Measurements from ENCODE around the gene MFAP5.

GRCh38 chr12:8596561-8596960 lies 66.1 kb downstream of the MFAP5 start:
- TF ChIP-seq, protein P1, sequence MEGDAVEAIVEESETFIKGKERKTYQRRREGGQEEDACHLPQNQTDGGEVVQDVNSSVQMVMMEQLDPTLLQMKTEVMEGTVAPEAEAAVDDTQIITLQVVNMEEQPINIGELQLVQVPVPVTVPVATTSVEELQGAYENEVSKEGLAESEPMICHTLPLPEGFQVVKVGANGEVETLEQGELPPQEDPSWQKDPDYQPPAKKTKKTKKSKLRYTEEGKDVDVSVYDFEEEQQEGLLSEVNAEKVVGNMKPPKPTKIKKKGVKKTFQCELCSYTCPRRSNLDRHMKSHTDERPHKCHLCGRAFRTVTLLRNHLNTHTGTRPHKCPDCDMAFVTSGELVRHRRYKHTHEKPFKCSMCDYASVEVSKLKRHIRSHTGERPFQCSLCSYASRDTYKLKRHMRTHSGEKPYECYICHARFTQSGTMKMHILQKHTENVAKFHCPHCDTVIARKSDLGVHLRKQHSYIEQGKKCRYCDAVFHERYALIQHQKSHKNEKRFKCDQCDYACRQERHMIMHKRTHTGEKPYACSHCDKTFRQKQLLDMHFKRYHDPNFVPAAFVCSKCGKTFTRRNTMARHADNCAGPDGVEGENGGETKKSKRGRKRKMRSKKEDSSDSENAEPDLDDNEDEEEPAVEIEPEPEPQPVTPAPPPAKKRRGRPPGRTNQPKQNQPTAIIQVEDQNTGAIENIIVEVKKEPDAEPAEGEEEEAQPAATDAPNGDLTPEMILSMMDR (IDR thresholded peaks at IDR 0.05) = no peak
- TF ChIP-seq POLR2A (IDR thresholded peaks at IDR 0.05) = no peak

Measured in gastroesophageal sphincter (tissue), 3 donors.